IMR-90 (cell line): ENCODE data around the gene WDCP. TPM values are rescaled to one million over a fixed set of nuclear protein-coding genes. Genes with fewer than 3 reads are reported as not detected.

Source experiments
- ATAC-seq: fragments of 200-7000 bp; cut with Tn5 transposase; 2 replicates; pipeline ENCODE4 v1.9.1; 2020; ENCODE audit warnings: low read depth, mild to moderate bottlenecking, moderate library complexity
- BruUV-seq: library from RNA; stranded (reverse); fragments of 400-500 nt; replicated peaks from 2 replicates; lab custom pipeline; 2021; lab: Mats Ljungman, UMichigan
- CTCF ChIA-PET: fragments of 300-600 bp; formaldehyde crosslinking; extraction: SDS; loops from one replicate; lab custom pipeline; 2021; ENCODE audit warnings: antibody characterized with exemption; lab: Yijun Ruan, JAX
- POLR2A ChIA-PET: fragments of 300-600 bp; sonication (Branson Sonifier 250); formaldehyde crosslinking; loops from one replicate; lab custom pipeline; 2022; ENCODE audit warnings: antibody characterized with exemption; ENCODE audit not compliant: unreplicated experiment; lab: Charles Lee
- DNase-seq: peaks from one replicate; pipeline ENCODE4 v3.0.0; 2013
- H2AFZ ChIP-seq: replicated peaks from 2 replicates; pipeline ENCODE3; 2013; ENCODE audit warnings: low read length, mild to moderate bottlenecking; ENCODE audit not compliant: poor library complexity
- H2AK5ac ChIP-seq: 2 replicates; pipeline ENCODE4 v1.6.1; 2013; ENCODE audit warnings: low read depth, low read length, inconsistent platforms
- H2AK9ac ChIP-seq: replicated peaks from 2 replicates; pipeline ENCODE3; 2013; ENCODE audit warnings: mild to moderate bottlenecking, low read depth, low read length, moderate library complexity; ENCODE audit not compliant: poor library complexity
- H2BK120ac ChIP-seq: 2 replicates; pipeline ENCODE4 v1.6.1; 2013; ENCODE audit warnings: low read depth, low read length, inconsistent platforms
- H2BK15ac ChIP-seq: 3 replicates; pipeline ENCODE4 v1.6.1; 2013; ENCODE audit warnings: low read depth, low read length, inconsistent platforms
- H2BK20ac ChIP-seq: 2 replicates; pipeline ENCODE4 v1.6.1; 2013; ENCODE audit warnings: low read depth, mild to moderate bottlenecking, inconsistent platforms, low read length, moderate library complexity
- H2BK5ac ChIP-seq: 2 replicates; pipeline ENCODE4 v1.6.1; 2013; ENCODE audit warnings: mild to moderate bottlenecking, low read depth, low read length, inconsistent platforms; ENCODE audit not compliant: poor library complexity, severe bottlenecking
- H3K14ac ChIP-seq: replicated peaks from 2 replicates; pipeline ENCODE4 v1.6.1; 2013; ENCODE audit warnings: low read depth, low read length, inconsistent platforms
- H3K18ac ChIP-seq: 2 replicates; pipeline ENCODE4 v1.6.1; 2013; ENCODE audit warnings: low read depth, low read length, control low read depth
- H3K23ac ChIP-seq: 2 replicates; pipeline ENCODE4 v1.6.1; 2013; ENCODE audit warnings: low read depth, low read length, inconsistent platforms
- H3K27ac ChIP-seq: 2 replicates; pipeline ENCODE4 v1.5.1; 2013; ENCODE audit warnings: mild to moderate bottlenecking, control low read depth, low read length; ENCODE audit not compliant: insufficient read depth
- H3K27me3 ChIP-seq: 2 replicates; pipeline ENCODE4 v1.6.1; 2013; ENCODE audit warnings: low read length; ENCODE audit not compliant: control insufficient read depth, insufficient read depth
- H3K36me3 ChIP-seq: 2 replicates; pipeline ENCODE4 v1.6.1; 2013; ENCODE audit warnings: low read length, mixed read lengths; ENCODE audit not compliant: control insufficient read depth, insufficient read depth
- H3K4ac ChIP-seq: 2 replicates; pipeline ENCODE4 v1.6.1; 2013; ENCODE audit warnings: low read depth, low read length, inconsistent platforms
- H3K4me1 ChIP-seq: 2 replicates; pipeline ENCODE4 v1.6.1; 2013; ENCODE audit warnings: low read length, mixed read lengths; ENCODE audit not compliant: control insufficient read depth, insufficient read depth
- H3K4me2 ChIP-seq: 2 replicates; pipeline ENCODE4 v1.6.1; 2013; ENCODE audit warnings: low read depth, mild to moderate bottlenecking, control low read depth, low read length, moderate library complexity
- H3K4me3 ChIP-seq: 2 replicates; pipeline ENCODE4 v1.5.1; 2013; ENCODE audit warnings: low read depth, mild to moderate bottlenecking, control low read depth, low read length, moderate library complexity; ENCODE audit not compliant: insufficient read depth
- H3K56ac ChIP-seq: 2 replicates; pipeline ENCODE4 v1.6.1; 2013; ENCODE audit warnings: low read length, inconsistent platforms; ENCODE audit not compliant: insufficient read depth; ENCODE audit errors: extremely low read depth
- H3K79me1 ChIP-seq, 2 experiments: 2 replicates each; pipeline ENCODE4 v1.6.1; 2013; ENCODE audit warnings: low read length in 2 of 2, inconsistent platforms in 1 of 2, low read depth in 1 of 2
- H3K9ac ChIP-seq: 2 replicates; pipeline ENCODE4 v1.6.1; 2013; ENCODE audit warnings: low read depth, low read length, control low read depth
- H3K9me1 ChIP-seq: 2 replicates; pipeline ENCODE4 v1.6.1; 2013; ENCODE audit warnings: low read length, inconsistent platforms; ENCODE audit not compliant: insufficient read depth
- H3K9me3 ChIP-seq: 2 replicates; pipeline ENCODE4 v1.6.1; 2013; ENCODE audit warnings: low read length; ENCODE audit not compliant: control insufficient read depth, insufficient read depth
- H4K20me1 ChIP-seq: 2 replicates; pipeline ENCODE4 v1.6.1; 2013; ENCODE audit warnings: low read length, inconsistent platforms; ENCODE audit not compliant: insufficient read depth
- H4K5ac ChIP-seq: 2 replicates; pipeline ENCODE4 v1.6.1; 2013; ENCODE audit warnings: mild to moderate bottlenecking, low read depth, low read length, control low read depth
- H4K8ac ChIP-seq, 2 experiments: 2 replicates each; pipeline ENCODE4 v1.6.1; 2013; ENCODE audit warnings: low read depth in 2 of 2, low read length in 2 of 2, control low read depth in 1 of 2, inconsistent platforms in 1 of 2
- H4K91ac ChIP-seq: 2 replicates; pipeline ENCODE4 v1.6.1; 2013; ENCODE audit warnings: low read depth, low read length, inconsistent platforms; ENCODE audit not compliant: insufficient read depth
- BHLHE40 ChIP-seq: fragments of 150-350 bp; IDR thresholded peaks from 2 replicates; pipeline ENCODE4 v1.6.1; 2016; ENCODE audit warnings: mild to moderate bottlenecking, low read depth, low read length
- CTCF ChIP-seq: conservative IDR thresholded peaks from 2 replicates; pipeline ENCODE4 v1.5.1; 2012; ENCODE audit warnings: mild to moderate bottlenecking, low read depth, low read length, improper control_type of control experiment
- NFE2L2 ChIP-seq: fragments of 150-350 bp; IDR thresholded peaks from 2 replicates; pipeline ENCODE4 v1.6.1; 2016; ENCODE audit warnings: low read depth, mild to moderate bottlenecking, low read length
- USF2 ChIP-seq: fragments of 150-350 bp; IDR thresholded peaks from 2 replicates; pipeline ENCODE4 v1.6.1; 2017; ENCODE audit warnings: mild to moderate bottlenecking, antibody characterized with exemption, low read length, low read depth
- whole genome bisulfite sequencing, 2 experiments: methylation state at CpG; one replicate each; pipeline versions ENCODE4 v1.1.5 to v1.1.7; 2013; ENCODE audit warnings: missing lambda C conversion rate in 2 of 2; ENCODE audit not compliant: insufficient read length in 1 of 2; ENCODE audit errors: extremely low coverage in 2 of 2; 5-methylcytosine and 5-hydroxymethylcytosine counted together
- dilution Hi-C: fragments of 300-500 bp; cut with HindIII; formaldehyde crosslinking; loops from one replicate; pipeline ENCODE4 v1.14.3; 2018; ENCODE audit warnings: low sequenced_read_pairs; ENCODE audit not compliant: unreplicated experiment
- in situ Hi-C: fragments of 300-500 bp; cut with MboI; formaldehyde crosslinking; loops from 3 replicates; pipeline ENCODE4 v1.14.3; 2019; ENCODE audit warnings: low sequenced_read_pairs, inconsistent platforms, mixed read lengths
- intact Hi-C: fragments of 100-400 bp; cut with micrococcal nuclease; formaldehyde crosslinking; loops from 2 replicates; pipeline ENCODE4 v1.10.0; 2022
- polyA plus RNA-seq, 3 experiments: library from polyadenylated mRNA; depleted of rRNA; stranded (reverse); fragments of >200 nt; gene quantifications; 2 replicates each; pipeline ENCODE4 v1.2.3, GENCODE V29; 2012; ENCODE audit warnings: low replicate concordance in 1 of 3
- total RNA-seq: library from RNA; depleted of rRNA; stranded (reverse); fragments of >200 nt; gene quantifications from 2 replicates; pipeline ENCODE4 v1.2.3, GENCODE V29; 2012

The WDCP gene
- total and polyA plus RNA-seq, 2 of the 4 experiments (the other 2 are of a cell fraction) = 6.8 to 18.6 TPM

- BruUV-seq = no TSS peak
- Histone ChIP-seq H2BK5ac (peak overlapping the region; percentile 76), H3K4me3 (peak overlapping the region; percentile 70), H3K27ac (peak overlapping the region; percentile 74), H4K91ac (peak overlapping the region; percentile 21), H2AK5ac (0 out of 2 replicates have a peak overlapping the region, but pooled peaks have one; percentile 3), H3K4me2 (peak overlapping the region; percentile 86), H4K20me1 (no peaks in the 10 kb centered on the region), H4K5ac (peak overlapping the region; percentile 80), H2AK9ac (peak overlapping the region; percentile 99), H3K9me3 (no peaks in the 10 kb centered on the region), H3K14ac (peak overlapping the region; percentile 85), H2BK20ac (no peak overlapping the region), H3K23ac (peak overlapping the region; percentile 64), H3K9ac (peak overlapping the region; percentile 79), H3K9me1 (peaks cover 11% of the 10 kb centered on the region), H3K18ac (peak overlapping the region; percentile 78), H3K4me1 (peaks cover 4% of the 10 kb centered on the region; the same call in 1 of the 2 replicates), H3K79me1 (peaks cover 12 to 31% of the 10 kb centered on the region in 2 experiments), H3K4ac (peak overlapping the region; percentile 77), H3K36me3 (peaks cover 13% of the 10 kb centered on the region), H3K56ac (peak overlapping the region; percentile 91; the same call in 1 of the 2 replicates), H2BK15ac (peak overlapping the region; percentile 33; the same call in 1 of the 3 replicates), H3K27me3 (no peaks in the 10 kb centered on the region), H2BK120ac (peak overlapping the region; percentile 67), H2AFZ (peak overlapping the region; percentile 99), H4K8ac (peak overlapping the region; percentile 74 to 92)
- CTCF ChIA-PET = interaction anchor here (1.1 to 2.0 kb wide), 3 partner anchors 26 to 261 kb away, joined by 4 to 10 read pairs (median 5); no protein-coding TSS in a partner anchor
- TF ChIP-seq USF2 (no peak), BHLHE40 (no peak), CTCF (no peak), NFE2L2 (no peak)
- ATAC-seq = peak; percentile 2
- in situ Hi-C loops (no loop called here), intact Hi-C loops (loop anchor here (2.0 kb wide), 1 partner anchor 260 kb away; no protein-coding TSS in a partner anchor), dilution Hi-C loops (no loop called here)
- WGBS, 2 experiments = no CpG with 5 or more reads among the region's 11 CpGs
- no peak for DNase-seq
- POLR2A ChIA-PET = interaction anchor here (0.6 to 1.0 kb wide), 3 partner anchors 10 to 1004 kb away, joined by 3 read pairs; no protein-coding TSS in a partner anchor
Observed at GRCh38 chr2:24085200-24085489, 38.0 kb upstream of the WDCP start.
